GM12892 (cell line): Measurements from ENCODE around the gene TMEM213.

Experiments used
- POLR2A ChIP-seq: IDR thresholded peaks from 2 replicates; pipeline ENCODE4 v1.6.1; 2011; ENCODE audit warnings: low read depth, low read length, control low read depth
- POLR2AphosphoS5 ChIP-seq: IDR thresholded peaks from 2 replicates; pipeline ENCODE4 v1.6.1; 2011; ENCODE audit warnings: low read depth, low read length, control low read depth

GRCh38 chr7:138837627-138838026, 39.8 kb downstream of the TMEM213 start:
- no peak for TF ChIP-seq POLR2AphosphoS5
- TF ChIP-seq POLR2A: no peak
